PFSK-1 (cell line): ENCODE data around the gene TIMM23.

Experiments
- FOXP2 ChIP-seq: optimal IDR thresholded peaks from 2 replicates; pipeline ENCODE3; 2011; ENCODE audit warnings: borderline replicate concordance, control low read depth, inconsistent platforms; ENCODE audit not compliant: insufficient read depth; ENCODE audit errors: extremely low read length, extremely low read depth
- POLR2AphosphoS5 ChIP-seq: IDR thresholded peaks from 2 replicates; pipeline ENCODE4 v1.6.1; 2012; ENCODE audit warnings: low read depth, mild to moderate bottlenecking, control low read depth, low read length, moderate library complexity
- SIN3A ChIP-seq: IDR thresholded peaks from 2 replicates; pipeline ENCODE4 v1.6.1; 2012; ENCODE audit warnings: mild to moderate bottlenecking, low read length, moderate library complexity, borderline replicate concordance; ENCODE audit not compliant: insufficient read depth
- TAF1 ChIP-seq: IDR thresholded peaks from 2 replicates; pipeline ENCODE4 v1.6.1; 2012; ENCODE audit warnings: low read length, control low read depth, borderline replicate concordance; ENCODE audit not compliant: insufficient read depth
- TF ChIP-seq, protein P1 (sequence below), 2 experiments: IDR thresholded peaks; 2 replicates each; pipeline versions ENCODE4 v1.6.1 to v1.8.0; 2011 to 2012; ENCODE audit warnings: low read depth in 2 of 2, low read length in 2 of 2, control low read depth in 1 of 2, inconsistent platforms in 1 of 2, mild to moderate bottlenecking in 1 of 2, moderate library complexity in 1 of 2; ENCODE audit not compliant: insufficient read depth in 1 of 2

The TIMM23 gene

DNA sequence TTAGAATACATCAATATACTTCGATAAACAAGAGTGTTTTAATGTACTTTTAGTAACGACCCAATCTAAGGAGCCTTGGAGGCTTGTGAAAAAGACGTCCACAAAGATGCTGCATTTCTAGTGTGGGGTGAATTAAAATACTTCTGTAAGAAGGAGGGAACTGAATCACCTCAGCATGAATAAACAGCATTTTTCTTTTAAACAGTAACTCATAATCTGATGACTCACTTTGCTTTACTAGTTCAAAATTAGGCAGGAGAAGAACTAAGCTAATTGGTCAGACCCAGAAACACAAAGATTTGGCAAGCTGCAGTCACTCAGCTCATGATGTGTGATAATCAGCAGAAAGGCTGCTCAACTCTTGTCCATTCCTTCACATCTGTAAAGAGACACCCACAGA, 33.9 kb downstream of the TIMM23 start:
- TF ChIP-seq SIN3A: no peak
- TF ChIP-seq TAF1: no peak
- no peak for TF ChIP-seq POLR2AphosphoS5
- TF ChIP-seq, protein P1, sequence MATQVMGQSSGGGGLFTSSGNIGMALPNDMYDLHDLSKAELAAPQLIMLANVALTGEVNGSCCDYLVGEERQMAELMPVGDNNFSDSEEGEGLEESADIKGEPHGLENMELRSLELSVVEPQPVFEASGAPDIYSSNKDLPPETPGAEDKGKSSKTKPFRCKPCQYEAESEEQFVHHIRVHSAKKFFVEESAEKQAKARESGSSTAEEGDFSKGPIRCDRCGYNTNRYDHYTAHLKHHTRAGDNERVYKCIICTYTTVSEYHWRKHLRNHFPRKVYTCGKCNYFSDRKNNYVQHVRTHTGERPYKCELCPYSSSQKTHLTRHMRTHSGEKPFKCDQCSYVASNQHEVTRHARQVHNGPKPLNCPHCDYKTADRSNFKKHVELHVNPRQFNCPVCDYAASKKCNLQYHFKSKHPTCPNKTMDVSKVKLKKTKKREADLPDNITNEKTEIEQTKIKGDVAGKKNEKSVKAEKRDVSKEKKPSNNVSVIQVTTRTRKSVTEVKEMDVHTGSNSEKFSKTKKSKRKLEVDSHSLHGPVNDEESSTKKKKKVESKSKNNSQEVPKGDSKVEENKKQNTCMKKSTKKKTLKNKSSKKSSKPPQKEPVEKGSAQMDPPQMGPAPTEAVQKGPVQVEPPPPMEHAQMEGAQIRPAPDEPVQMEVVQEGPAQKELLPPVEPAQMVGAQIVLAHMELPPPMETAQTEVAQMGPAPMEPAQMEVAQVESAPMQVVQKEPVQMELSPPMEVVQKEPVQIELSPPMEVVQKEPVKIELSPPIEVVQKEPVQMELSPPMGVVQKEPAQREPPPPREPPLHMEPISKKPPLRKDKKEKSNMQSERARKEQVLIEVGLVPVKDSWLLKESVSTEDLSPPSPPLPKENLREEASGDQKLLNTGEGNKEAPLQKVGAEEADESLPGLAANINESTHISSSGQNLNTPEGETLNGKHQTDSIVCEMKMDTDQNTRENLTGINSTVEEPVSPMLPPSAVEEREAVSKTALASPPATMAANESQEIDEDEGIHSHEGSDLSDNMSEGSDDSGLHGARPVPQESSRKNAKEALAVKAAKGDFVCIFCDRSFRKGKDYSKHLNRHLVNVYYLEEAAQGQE (IDR thresholded peaks at IDR 0.05; ENCODE audit: insufficient read depth in 1 of 2, low read depth in 2 of 2, low read length in 2 of 2): no peak
- TF ChIP-seq FOXP2: no peak

DNA sequence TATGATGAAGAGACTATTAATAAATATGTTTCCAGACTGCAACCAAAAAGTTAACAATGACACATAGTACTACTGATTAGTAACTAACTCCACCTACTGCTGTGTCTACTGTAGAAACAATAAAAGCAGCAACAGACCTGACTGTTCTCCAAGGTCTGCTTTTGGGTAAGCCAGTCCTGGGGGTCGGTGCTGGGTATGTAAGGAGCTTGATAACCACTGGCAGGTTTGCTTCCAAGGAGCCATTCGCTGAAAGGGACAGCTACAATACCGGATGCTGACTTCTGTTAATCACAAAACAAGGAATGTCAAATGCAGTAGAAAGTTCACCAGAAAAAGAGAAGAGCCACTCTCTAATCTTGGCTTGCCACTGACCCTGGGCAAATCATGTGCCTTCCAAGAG, 40.5 kb downstream of the TIMM23 start:
- TF ChIP-seq POLR2AphosphoS5: no peak
- TF ChIP-seq, protein P1 (IDR thresholded peaks at IDR 0.05; ENCODE audit: insufficient read depth in 1 of 2, low read depth in 2 of 2, low read length in 2 of 2): no peak
- no peak for TF ChIP-seq FOXP2
- no peak for TF ChIP-seq SIN3A
- TF ChIP-seq TAF1: no peak

DNA sequence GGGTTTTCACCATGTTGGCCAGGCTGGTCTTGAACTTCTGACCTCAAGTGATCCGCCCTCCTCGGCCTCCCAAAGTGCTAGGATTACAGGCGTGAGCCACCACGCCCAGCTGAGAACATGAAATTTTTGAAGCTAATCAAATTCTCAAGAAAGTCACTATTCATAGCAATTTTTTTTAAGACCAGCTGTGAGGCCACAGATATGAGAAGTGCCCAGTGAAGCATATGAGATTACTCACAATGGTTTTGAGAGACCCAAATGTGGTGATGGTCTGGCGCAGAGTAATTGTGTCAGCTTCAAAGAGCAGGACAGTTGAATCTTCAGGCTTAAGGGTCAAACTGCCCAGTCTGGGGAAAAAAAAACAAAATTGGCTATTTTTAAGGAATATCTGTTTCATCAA, 41.9 kb downstream of the TIMM23 start:
- no peak for TF ChIP-seq FOXP2
- no peak for TF ChIP-seq POLR2AphosphoS5
- TF ChIP-seq SIN3A: no peak
- TF ChIP-seq TAF1: no peak
- TF ChIP-seq, protein P1 (IDR thresholded peaks at IDR 0.05; ENCODE audit: insufficient read depth in 1 of 2, low read depth in 2 of 2, low read length in 2 of 2): no peak

DNA sequence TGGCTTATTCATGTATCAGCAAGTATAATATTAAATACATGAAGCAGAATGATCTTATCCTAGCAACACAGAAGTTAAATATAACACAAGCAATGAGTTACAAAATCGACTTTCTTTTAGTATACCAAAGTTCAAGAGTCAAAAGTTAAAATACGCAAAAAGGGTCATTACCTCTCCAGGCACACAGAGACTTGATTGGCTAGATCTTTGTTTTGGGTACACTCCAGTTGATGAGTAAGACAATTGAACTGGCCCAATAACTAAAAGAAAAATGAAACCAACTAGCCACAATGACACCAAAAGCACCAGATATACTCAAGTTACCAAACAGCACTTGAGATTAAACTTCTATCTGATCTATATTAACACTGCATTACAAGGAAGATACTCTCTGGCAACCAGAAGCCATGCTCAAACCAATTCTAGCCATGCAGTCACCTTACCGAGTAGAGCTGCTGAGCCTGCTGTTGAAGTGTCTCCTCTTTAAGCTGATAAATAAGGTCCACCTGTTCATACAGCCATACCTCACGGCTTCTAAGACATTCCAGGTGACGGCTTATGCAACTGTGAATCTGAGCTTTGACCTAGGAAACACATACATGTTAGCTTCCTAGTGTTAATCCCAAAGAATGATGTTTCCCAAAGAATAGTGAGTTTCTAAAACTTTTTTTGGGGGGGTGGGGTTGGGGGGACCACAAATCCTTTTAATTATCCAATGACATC, 42.6 kb downstream of the TIMM23 start:
- TF ChIP-seq SIN3A: no peak

DNA sequence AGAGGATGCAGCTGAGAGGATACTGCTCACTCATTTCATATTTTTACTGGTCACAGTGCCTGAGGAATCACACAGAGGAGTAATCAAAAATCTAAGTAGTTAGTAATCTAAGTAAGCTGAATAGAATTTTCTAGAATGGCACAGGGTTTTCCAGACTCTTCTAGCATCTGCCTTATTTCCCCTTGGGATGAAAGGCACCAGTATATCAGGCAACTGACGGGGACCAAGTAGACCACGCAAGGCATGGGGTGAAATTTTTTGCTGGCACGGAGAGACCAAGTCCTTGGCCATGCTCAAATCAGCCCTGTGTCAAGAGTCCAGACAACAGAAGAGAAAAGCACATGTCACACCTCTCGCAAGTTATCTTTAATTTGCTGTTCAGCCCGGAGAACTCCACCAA, 43.9 kb downstream of the TIMM23 start:
- TF ChIP-seq TAF1: no peak
- no peak for TF ChIP-seq POLR2AphosphoS5
- TF ChIP-seq, protein P1 (IDR thresholded peaks at IDR 0.05; ENCODE audit: insufficient read depth in 1 of 2, low read depth in 2 of 2, low read length in 2 of 2): no peak
- no peak for TF ChIP-seq SIN3A
- no peak for TF ChIP-seq FOXP2
